ENCODE measurements around the gene MELTF.

Gene MELTF

DNA sequence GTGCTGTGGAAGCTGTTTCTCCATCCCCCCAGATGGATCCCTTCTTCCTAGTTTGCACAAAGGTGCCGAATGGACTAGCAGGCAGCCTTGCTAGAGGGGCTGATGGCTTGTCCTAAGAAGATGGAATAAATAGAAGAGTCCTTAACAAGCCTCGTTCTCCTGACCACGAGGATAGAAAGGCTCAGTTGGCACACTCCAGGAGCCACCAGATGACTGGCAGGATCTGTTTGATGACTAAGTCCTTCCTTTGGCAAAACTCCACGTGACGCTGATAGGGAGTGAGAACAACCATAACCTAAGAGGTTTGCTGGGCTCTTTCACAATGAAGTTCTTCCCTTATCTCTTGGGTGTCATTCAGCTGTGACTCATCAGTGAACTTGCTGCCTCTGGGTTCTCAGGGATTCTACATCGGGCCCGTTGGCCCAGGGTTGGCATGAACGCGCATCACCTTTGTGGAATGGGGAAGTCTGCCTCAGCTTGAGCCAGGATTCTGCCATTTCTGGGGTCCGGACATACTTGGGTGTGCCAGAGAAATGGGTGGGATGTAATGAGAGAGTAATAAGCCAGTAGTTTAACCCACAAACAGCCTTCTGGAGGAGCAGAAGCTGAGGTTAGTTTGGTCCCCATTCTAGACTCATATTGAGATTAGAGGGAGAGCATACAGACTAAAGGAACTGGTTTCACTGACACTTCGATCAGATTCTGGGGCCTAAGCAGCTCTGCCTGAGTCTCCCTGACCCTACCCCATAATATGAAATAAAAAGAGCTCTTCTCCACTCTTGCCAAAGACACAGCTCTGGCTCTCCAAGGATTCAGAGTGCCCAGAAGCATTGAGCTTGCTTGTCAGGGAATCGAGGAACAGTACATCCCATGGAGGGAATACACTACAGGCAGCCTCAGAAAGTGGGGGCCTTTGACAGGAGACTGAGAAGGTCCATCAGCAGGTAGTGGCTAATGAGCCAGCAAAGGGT, 2.0 kb upstream of the MELTF start:
- peak; percentile 97 for DNase-seq (ENCODE audit: low read depth, low spot score)
- ChIA-PET POLR2A (no interaction called here), CTCF (interaction anchor here (0.8 to 6.5 kb wide), 7 partner anchors 10 to 225 kb away, joined by 3 to 80 read pairs (median 15); no protein-coding TSS in a partner anchor)
- H3K4me3 ChIP-seq (ENCODE audit: low read depth, low read length): no peak overlapping the region
- TF ChIP-seq, protein P1, sequence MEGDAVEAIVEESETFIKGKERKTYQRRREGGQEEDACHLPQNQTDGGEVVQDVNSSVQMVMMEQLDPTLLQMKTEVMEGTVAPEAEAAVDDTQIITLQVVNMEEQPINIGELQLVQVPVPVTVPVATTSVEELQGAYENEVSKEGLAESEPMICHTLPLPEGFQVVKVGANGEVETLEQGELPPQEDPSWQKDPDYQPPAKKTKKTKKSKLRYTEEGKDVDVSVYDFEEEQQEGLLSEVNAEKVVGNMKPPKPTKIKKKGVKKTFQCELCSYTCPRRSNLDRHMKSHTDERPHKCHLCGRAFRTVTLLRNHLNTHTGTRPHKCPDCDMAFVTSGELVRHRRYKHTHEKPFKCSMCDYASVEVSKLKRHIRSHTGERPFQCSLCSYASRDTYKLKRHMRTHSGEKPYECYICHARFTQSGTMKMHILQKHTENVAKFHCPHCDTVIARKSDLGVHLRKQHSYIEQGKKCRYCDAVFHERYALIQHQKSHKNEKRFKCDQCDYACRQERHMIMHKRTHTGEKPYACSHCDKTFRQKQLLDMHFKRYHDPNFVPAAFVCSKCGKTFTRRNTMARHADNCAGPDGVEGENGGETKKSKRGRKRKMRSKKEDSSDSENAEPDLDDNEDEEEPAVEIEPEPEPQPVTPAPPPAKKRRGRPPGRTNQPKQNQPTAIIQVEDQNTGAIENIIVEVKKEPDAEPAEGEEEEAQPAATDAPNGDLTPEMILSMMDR (IDR thresholded peaks at IDR 0.05; ENCODE audit: insufficient read depth, low read length, missing control alignments): no peak

- TF ChIP-seq, protein P1 (IDR thresholded peaks at IDR 0.05; ENCODE audit: insufficient read depth, low read length, missing control alignments): no peak
- ChIA-PET CTCF (interaction anchor here (0.6 to 6.5 kb wide), 27 partner anchors 9 to 764 kb away, joined by 3 to 80 read pairs (median 4); partner anchors contain the start of gene NCBP2), POLR2A (no interaction called here)
- no peak for DNase-seq (ENCODE audit: low read depth, low spot score)
- no peak overlapping the region for H3K4me3 ChIP-seq (ENCODE audit: low read depth, low read length)
Measured at GRCh38 chr3:197030379-197031314, 1.0 kb upstream of the MELTF start.

GRCh38 chr3:197028728-197029510, 698 bp downstream of the MELTF start:
- DNase-seq (ENCODE audit: low read depth, low spot score): no peak
- H3K4me3 ChIP-seq (ENCODE audit: low read depth, low read length): peak overlapping the region; percentile 52
- ChIA-PET POLR2A (no interaction called here), CTCF (interaction anchor here (0.5 to 6.5 kb wide), 25 partner anchors 7 to 175 kb away, joined by 3 to 80 read pairs (median 5); no protein-coding TSS in a partner anchor)
- TF ChIP-seq, protein P1 (IDR thresholded peaks at IDR 0.05; ENCODE audit: insufficient read depth, low read length, missing control alignments): no peak

- TF ChIP-seq, protein P1 (IDR thresholded peaks at IDR 0.05; ENCODE audit: insufficient read depth, low read length, missing control alignments): no peak
- no peak overlapping the region for H3K4me3 ChIP-seq (ENCODE audit: low read depth, low read length)
- ChIA-PET POLR2A (no interaction called here), CTCF (interaction anchor here (1.2 to 6.5 kb wide), 8 partner anchors 9 to 176 kb away, joined by 3 to 80 read pairs (median 14); no protein-coding TSS in a partner anchor)
- no peak for DNase-seq (ENCODE audit: low read depth, low spot score)
Measured at GRCh38 chr3:197027896-197028727, 1.5 kb downstream of the MELTF start.
